LHCN-M2 (cell line): ENCODE measurements around the gene PARP1. TPM values are rescaled to one million over a fixed set of nuclear protein-coding genes. Genes with fewer than 3 reads are reported as not detected.

ENCODE experiments used
- DNase-seq: peaks from one replicate; pipeline ENCODE4 v3.0.0-alpha.2; 2012; ENCODE audit warnings: low read depth
- total RNA-seq: library from RNA; depleted of rRNA; stranded (reverse); fragments of >200 nt; gene quantifications from 2 replicates; pipeline ENCODE4 v1.2.3, GENCODE V29; 2014

The PARP1 gene
- total RNA-seq, 1 experiment from 2014 or later: 139 TPM

GRCh38 chr1:226378071-226378470 lies 29.8 kb downstream of the PARP1 start:
- no peak for DNase-seq

GRCh38 chr1:226376300-226376699 lies 31.6 kb downstream of the PARP1 start:
- DNase-seq: no peak

- no peak for DNase-seq
Observed at GRCh38 chr1:226373376-226373775, 34.5 kb downstream of the PARP1 start.

GRCh38 chr1:226372885-226373284 lies 35.0 kb downstream of the PARP1 start:
- no peak for DNase-seq

GRCh38 chr1:226371866-226372490 lies 35.9 kb downstream of the PARP1 start:
- DNase-seq: no peak

GRCh38 chr1:226371027-226371694 lies 36.7 kb downstream of the PARP1 start:
- DNase-seq: no peak

- no peak for DNase-seq
Observed at GRCh38 chr1:226370144-226370923, 37.6 kb downstream of the PARP1 start.

- DNase-seq: no peak
Observed at GRCh38 chr1:226369110-226369509, 38.8 kb downstream of the PARP1 start.

- peak; percentile 9 for DNase-seq
Observed at GRCh38 chr1:226366290-226366689, 41.6 kb downstream of the PARP1 start.

GRCh38 chr1:226365831-226366231 lies 42.1 kb downstream of the PARP1 start:
- peak; percentile 60 for DNase-seq

GRCh38 chr1:226364901-226365565 lies 42.9 kb downstream of the PARP1 start:
- no peak for DNase-seq

GRCh38 chr1:226364514-226364899 lies 43.4 kb downstream of the PARP1 start:
- no peak for DNase-seq

GRCh38 chr1:226363801-226364513 lies 43.9 kb downstream of the PARP1 start:
- DNase-seq: no peak

GRCh38 chr1:226362891-226363447 lies 44.9 kb downstream of the PARP1 start:
- no peak for DNase-seq

- DNase-seq: no peak
Observed at GRCh38 chr1:226362361-226362760, 45.5 kb downstream of the PARP1 start.

GRCh38 chr1:226360106-226360746 lies 47.7 kb downstream of the PARP1 start:
- DNase-seq: no peak

GRCh38 chr1:226357416-226357815 lies 50.5 kb downstream of the PARP1 start:
- DNase-seq: no peak

GRCh38 chr1:226355669-226356551 lies 52.0 kb downstream of the PARP1 start:
- peak; percentile 56 for DNase-seq

- no peak for DNase-seq
Observed at GRCh38 chr1:226355016-226355415, 52.9 kb downstream of the PARP1 start.
